Measurements from ENCODE around the gene NCAPD2.
"Not testable (repeated sequence)": the region's sequence is repeated elsewhere in the genome, so short reads cannot be mapped to it uniquely, and the experiment has no call there.

NCAPD2 gene

DNA sequence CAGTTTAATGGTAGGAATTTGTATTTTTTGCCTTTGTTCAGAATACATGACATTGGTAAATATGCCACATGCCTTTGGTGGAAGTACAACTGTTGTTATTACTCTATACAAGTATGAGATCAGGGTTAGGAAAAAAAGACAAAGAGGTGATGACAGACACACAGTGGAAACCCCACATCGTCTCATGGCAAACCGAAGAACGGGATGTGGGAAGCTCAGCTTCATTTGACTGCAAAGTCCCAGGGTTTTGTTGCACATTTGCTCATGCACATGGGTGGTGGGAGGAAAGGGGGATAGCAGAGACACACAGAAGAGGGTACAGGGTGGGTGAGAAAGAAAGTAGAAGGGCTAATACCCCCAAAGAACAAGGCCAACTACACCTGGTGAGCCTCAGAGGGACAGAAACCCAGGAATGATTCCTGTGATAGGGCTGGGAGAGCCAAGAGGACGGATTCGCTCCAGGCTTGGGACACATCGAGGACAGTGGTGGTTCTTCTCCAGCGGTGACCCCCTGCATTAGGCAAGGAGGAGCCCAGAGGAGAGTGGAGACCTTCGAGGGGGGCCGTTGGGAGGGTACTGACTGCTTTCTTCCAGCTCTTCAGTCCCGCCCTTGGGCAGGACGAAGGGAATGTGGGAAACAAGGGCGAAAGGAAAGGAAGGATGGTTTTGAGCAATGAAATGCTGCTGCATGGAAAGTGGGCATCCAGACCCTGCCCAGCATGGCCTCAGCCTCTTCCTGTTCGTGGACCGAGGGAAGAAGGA, 31.5 kb upstream of the NCAPD2 start:
- DNase-seq (ENCODE audit: low spot score): no peak

DNA sequence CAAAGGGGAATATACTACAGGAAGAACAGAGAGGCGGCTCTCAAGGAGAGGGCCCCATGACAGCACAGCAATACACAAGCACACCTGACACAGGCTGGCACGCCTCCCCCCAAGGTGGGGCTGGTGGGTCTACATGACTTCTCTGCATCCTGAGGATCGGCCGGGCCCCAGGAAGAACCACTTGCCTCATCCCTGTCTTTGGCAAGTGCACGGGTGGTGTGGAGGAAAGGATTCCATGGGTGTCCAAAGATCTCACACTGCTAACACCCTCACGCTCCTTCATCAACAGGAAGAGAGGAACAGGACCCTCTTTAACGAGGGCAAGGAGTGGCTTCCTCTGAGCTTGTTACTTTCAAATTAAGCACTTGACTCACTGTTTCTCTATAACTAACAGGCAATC, 30.7 kb upstream of the NCAPD2 start:
- no peak for DNase-seq (ENCODE audit: low spot score)

DNA sequence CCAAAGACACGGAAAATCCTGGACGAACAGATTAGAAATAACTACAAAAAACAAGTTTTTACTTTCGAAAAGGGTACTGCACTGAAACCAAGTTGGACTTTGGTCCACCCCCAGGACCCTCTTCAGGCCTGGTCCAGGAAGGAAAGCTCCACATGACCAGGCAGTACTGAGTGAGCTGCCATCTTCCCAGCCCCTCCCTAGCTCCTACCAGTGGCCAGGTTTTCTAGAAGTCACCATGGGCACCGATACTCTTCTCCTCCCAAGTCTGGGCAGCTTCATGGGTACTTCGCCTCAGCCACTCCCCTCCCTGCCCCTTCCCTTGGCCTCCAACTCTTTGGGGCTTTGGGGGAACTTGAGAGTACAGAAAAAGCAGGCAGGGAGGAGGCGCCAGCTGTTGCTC, 30.0 kb upstream of the NCAPD2 start:
- no peak for DNase-seq (ENCODE audit: low spot score)

DNA sequence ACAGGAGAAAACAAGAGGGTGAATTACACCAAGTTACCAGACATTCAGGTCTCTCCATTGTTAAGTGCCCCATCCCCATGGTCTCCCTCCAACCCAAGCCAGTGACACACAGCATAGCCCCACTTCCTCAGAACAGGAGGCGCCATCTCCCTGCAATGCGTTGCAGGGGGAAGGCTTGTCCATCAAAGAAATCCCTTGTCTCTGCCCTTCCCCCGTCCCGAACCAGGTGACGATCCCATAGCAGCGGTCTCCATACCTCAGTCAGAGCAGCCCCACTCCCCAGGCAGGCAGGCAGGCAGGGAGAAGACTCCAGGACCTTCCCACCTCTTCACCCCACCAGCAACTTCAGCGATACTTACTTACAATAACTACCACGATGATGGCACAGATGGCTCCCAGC, 29.4 kb upstream of the NCAPD2 start:
- DNase-seq (ENCODE audit: low spot score): no peak

DNA sequence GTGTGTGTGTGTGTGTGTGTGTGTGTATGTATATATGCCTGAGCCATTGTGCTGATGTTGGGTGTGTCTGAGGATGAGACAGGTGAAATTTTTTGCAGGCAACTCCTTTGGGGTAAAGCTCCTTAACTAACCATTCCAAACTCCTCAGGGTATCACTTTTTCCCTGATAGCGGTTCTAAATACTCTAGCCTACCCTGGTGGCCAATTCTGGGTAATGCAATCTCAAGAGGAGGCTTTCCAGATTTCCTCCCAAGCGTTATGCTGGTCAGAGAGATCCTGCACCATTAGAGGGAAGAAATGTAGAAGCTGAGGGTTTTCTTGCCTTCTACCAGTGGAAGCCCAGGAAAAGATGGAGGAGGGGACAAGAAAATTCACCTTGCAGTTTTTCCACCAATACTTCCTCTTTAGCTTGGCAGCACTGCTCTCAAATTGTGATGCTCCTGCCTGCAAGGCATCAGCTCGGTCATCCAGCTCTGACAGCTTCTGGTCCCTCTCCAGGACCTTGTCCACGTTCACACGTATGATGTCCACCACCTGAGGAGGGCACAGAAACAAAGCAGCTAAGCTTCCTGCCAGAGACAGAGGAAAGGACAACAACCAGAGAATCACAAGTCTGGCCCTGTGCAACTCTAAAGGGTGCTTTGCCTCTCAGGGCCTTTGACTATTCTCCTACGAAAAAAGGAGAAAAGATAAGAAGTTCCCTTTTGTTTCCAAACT, 28.3 kb upstream of the NCAPD2 start:
- peak; percentile 75 for DNase-seq (ENCODE audit: low spot score)

DNA sequence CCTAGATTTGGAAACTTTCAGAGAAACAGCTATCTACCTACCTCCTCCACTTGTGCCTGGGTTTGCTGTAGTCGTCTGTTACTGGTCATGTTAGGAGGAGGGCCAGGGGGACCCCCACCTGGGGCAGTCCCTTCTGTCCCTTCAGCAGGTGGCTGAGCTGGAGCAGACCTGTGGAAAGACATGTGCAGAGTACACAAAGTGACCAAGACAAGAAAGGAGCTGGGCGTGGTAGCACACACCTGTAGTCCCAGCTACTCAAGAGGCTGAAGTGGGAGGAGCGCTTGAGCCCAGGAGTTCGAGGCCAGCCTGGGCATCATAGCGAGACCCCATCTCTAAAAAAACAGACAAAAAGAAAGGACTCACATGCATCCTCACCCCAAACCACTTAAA, 27.7 kb upstream of the NCAPD2 start:
- DNase-seq (ENCODE audit: low spot score): no peak

DNA sequence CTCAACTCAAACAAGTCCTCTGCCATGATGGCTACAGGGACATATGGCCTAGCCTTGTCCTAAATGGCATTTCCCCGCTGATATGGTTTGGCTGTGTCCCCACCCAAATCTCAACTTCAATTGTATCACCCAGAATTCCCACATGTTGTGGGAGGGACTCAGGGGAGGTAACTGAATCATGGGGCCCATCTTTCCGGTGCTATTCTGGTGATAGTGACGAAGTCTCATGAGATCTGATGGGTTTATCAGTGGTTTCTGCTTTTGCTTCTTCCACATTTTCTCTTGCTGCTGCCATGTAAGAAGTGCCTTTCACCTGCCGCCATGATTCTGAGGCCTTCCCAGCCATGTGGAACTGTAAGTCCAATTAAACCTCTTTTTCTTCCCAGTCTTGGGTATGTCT, 27.2 kb upstream of the NCAPD2 start:
- DNase-seq (ENCODE audit: low spot score): not testable (repeated sequence)

DNA sequence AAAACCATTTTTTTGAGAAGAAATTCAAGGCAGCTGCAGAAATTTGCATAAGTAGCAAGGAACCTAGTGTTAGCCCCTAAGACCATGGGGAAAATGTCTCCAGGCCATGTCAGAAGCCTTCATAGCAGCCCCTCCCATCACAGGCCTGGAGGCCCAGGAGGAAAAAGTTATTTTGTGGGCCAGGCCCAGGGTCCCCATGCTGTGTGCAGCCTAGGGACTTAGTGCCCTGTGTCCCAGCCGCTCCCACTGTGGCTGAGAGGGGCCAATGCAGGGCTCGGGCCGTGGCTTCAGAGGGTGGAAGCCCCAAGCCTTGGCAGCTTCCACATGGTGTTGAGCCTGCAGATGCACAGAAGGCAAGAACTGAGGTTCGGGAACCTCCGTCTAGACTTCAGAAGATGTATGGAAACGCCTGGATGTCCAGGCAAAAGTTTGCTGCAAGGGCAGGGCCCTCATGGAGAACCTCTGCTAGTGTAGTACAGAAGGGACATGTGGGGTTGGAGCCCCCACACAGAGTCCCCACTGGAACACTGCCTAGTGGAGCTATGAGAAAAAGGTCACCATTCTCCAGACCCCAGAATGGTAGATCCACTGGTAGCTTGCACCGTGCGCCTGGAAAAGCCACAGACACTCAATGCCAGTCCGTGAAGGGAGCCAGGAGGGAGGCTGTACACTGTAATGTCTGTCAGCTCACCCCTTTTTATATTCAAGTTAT, 26.2 kb upstream of the NCAPD2 start:
- not testable (repeated sequence) for DNase-seq (ENCODE audit: low spot score)

DNA sequence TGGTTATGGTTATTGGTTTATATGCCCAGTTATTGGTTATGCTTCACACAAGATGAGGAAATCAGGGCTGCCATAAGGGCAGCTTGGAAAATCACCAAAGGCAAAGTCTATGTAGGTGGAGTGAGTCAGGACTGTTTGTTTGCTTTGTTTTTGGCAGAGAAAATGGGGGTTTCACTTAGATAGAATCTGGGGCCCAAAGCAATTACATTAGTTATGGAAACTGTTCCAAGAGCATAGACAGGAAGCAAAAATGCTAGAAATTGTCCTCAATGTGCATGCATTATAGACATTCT, 25.7 kb upstream of the NCAPD2 start:
- no peak for DNase-seq (ENCODE audit: low spot score)

DNA sequence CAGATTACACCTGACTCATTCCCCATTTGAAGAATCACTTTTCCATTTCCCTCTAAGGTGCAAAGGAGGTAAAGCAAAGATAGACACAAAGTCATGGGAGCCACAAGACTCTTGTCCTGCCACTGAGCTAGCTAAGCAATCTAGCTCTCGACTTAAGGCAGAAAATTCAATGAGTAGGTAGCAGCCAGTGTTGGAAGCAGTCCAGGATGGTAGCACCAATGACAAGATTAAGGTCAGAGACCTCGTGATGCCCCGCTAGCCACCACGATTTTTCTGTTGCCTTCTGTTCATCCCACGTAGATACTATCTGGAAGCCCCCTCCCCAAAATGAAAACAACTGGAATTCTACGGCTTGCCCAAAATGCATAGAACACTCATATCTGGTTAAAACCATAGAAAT, 24.8 kb upstream of the NCAPD2 start:
- no peak for DNase-seq (ENCODE audit: low spot score)

DNA sequence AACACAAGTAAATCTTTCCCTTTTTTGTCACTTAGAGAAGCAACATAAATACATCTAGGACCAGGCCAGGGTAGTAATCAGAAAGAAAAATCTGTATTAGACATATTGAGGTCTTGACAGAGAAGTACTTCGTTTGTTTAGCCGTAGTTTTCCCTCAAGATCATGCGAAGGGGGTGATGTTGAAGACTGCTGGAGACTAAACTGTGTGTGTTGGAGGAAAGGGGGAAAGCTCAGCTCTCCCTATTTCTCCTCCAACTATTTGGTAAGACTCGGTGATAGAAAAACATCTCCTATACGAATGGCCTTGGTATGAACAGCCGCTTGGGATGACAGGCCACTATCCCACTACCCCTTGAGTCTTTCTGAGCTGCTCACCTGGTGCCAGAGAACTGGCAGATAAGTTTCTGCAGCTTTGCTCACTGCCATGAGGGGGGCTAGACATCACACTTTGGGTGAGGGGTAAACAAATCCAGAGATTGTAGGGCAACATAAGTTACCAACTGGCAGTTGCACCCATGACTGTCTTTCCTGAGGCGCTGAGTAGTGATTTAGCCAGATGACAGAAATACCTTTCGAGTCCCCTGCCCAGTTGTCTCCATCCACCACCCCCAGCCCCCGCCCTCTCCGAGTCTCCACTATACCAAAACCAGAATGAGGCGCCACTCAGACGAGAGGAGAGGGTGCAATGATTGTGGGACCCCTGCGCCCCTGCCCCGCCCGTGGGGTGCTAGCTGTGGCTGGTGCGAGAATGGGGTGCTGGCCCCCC, 24.1 kb upstream of the NCAPD2 start:
- DNase-seq (ENCODE audit: low spot score): no peak

DNA sequence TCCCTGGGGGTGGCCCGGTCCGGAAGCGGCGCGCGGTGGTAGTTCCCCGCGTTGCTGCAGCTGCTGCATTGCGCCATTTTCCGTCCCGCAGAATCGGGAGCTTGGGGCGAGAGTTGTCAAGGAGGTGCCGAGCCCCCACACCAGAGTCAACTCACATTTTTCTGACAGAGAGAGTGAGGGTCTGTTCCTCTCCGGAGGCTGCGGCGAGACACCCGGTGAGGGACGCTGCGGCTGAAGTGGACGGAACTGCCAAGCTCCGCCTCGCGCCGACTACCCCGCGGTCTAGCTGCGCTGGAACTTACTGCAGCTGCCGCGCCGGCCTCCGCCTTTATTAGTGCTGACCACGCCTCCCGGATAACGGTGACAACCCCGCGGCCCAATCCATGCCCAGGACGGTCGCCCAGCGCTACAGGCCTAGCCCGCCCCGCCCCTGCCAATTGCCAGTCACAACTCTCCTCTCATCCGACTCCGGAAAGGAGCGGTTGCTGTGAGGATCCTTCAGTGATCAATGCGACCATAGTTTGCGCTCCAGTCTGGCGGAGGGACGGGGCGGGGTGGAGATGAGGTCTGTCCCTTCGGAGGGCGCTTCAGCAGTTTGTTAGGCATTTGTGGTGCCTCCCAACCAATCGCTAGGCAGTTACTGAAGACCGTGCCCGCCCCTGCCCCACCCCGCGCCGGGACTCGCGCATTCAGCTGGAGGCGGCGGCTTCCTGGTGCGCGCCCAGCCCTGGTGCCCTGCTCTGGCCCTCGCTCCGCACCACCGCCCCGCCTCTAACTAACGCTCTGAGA, 23.3 kb upstream of the NCAPD2 start, which contains the start of gene VAMP1:
Gene VAMP1, minus strand, starts transcription at position 303 of the 789 bp plus-strand sequence. Its CDS starts 146 bp downstream, at position 157.
- DNase-seq (ENCODE audit: low spot score): peak; percentile 98

DNA sequence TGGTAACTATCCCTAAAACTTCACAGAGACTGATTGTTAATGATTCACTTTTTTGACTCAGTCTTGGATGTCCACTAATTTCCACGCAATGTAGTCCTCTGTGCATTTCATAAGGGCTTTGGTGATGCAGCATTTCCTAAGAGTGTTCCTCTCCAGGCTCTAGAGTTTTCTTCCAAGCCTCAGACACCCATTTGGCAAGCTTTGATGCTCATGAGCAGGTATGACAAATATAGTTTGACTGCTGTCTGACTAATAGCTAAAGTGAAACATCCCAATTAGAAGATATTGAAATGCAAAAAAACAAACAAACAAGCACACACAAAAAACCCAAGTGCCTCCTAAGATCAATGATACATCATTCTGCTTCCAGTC, 21.9 kb upstream of the NCAPD2 start:
- DNase-seq (ENCODE audit: low spot score): no peak

DNA sequence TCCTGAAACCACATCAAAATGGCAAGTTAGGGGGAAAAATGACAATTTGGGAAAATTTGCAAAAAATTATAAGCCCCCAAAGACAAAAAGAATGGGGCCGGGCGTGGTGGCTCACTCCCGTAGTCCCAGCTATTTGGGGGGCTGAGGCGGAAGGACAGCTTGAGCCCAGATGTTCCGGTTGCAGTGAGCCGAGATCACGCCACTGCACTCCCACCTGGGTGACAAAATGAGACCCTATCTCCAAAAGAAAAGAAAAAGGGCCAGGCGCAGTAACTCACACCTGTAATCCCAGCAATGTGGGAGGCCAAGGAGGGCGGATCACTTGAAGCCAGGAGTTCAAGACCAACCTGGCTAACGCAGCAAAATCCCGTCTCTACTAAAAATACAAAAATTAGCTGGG, 21.4 kb upstream of the NCAPD2 start:
- no peak for DNase-seq (ENCODE audit: low spot score)

DNA sequence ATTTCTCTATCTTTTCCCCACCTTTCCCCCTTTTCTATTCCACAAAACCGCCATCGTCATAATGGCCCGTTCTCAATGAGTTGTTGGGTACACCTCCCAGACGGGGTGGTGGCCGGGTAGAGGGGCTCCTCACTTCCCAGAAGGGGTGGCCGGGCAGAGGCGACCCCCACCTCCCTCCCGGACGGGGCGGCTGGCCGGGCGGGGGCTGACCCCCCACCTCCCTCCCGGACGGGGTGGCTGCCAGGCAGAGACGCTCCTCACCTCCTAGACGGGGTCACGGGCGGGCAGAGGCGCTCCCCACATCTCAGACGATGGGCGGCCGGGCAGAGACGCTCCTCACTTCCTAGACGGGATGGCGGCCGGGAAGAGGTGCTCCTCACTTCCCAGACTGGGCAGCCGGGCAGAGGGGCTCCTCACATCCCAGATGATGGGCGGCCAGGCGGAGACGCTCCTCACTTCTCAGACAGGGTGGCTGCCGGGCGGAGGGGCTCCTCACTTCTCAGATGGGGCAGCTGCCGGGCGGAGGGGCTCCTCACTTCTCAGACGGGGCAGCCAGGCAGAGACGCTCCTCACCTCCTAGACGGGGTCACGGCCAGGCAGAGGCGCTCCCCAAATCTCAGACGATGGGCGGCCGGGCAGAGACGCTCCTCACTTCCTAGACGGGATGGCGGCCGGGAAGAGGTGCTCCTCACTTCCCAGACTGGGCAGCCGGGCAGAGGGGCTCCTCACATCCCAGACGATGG, 18.5 kb upstream of the NCAPD2 start:
- not testable (repeated sequence) for DNase-seq (ENCODE audit: low spot score)

DNA sequence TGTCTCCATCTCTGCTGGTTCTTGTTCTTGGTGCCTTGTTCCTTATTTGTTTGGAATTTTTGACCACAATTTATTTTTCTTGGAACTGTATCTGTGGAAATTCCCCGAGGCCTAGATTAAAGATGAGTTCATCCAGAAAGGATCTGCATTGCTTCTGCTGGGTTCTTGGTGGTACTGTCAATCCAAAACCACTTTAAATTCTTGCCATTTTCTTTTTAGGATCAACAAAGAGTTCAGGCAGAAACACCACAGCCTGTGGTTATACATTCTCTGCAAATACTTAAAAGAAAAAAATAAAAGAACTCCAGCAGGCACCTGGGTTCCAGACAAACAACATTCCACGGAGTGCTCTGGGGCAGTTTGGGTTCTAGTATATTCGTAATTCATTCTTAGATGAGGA, 17.4 kb upstream of the NCAPD2 start:
- DNase-seq (ENCODE audit: low spot score): no peak

DNA sequence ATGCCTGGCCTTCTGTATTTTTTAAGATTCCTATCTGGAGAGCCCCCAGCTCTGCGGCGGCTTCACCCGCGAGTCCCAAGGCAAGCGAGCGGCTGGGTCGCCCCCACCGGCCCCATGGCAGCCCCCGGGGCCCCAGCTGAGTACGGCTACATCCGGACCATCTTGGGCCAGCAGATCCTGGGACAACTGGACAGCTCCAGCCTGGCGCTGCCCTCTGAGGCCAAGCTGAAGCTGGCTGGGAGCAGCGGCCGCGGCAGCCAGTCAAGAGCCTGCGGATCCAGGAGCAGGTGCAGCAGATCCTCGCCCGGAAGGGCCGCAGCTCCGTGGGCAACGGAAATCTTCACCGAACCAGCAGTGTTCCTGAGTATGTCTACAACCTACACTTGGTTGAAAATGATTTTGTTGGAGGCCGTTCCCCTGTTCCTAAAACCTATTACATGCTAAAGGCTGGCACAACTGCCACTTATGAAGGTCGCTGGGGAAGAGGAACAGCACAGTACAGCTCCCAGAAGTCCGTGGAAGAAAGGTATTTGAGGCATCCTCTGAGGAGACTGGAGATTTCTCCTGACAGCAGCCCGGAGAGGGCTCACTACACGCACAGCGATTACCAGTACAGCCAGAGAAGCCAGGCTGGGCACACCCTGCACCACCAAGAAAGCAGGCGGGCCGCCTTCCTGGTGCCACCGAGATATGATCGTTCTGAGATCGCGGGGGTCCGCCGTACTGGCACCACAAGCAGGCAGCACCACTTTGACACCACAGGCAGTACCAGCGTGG, 16.1 kb upstream of the NCAPD2 start:
- not testable (repeated sequence) for DNase-seq (ENCODE audit: low spot score)

DNA sequence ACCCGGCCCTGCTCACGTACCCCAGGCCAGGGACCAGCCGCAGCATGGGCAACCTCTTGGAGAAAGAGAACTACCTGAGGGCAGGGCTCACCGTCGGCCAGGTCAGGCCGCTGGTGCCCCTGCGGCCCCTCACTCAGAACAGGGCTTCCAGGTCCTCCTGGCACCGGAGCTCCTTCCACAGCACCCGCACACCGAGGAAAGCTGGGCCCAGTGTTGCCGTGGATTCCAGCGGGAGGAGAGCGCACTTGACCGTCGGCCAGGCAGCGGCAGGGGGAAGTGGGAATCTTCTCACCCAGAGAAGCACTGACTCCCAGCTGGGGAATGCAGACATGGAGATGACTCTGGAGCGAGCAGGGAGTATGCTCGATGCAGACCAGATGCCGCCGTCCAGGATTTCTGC, 15.5 kb upstream of the NCAPD2 start:
- DNase-seq (ENCODE audit: low spot score): no peak

DNA sequence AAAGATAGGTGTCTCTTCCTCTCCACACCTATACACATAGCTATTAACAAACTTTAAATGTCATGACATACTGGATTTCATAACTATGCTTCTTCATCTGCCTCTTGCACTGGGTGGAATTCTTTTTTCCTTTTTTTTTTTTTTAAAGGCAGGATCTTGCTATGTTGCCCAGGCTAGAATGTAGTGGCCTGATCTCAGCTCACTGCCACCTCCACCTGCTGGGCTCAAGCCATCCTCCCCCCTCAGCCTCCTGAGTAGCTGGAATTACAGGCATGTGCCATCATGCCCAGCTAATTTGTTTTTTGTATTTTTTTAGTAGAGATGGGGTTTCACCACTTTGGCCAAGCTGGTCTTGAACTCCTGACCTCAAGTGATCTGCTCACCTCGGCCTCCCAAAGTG, 5.7 kb upstream of the NCAPD2 start:
- no peak for DNase-seq (ENCODE audit: low spot score)

DNA sequence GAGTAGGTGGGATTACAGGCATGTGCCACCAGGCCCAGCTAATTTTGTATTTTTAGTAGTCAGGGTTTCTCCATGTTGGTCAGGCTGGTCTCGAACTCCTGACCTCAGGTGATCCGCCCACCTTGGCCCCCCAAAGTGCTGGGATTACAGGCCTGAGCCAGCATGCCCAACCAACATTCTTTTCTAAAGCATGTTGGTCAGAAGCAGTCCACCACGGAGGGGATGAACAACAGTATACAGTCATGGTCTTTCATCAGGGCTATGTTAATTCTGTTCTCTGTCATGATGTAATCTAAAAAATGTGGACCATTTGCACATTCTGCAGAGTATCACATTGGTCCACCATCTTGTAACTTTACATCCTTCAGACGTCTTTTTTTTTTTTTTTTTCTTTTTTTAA, 4.5 kb upstream of the NCAPD2 start:
- DNase-seq (ENCODE audit: low spot score): no peak
